ENCODE data around the gene RNF2.
"Not testable (repeated sequence)": the region's sequence is repeated elsewhere in the genome, so short reads cannot be mapped to it uniquely, and the experiment has no call there.

The RNF2 gene

GRCh38 chr1:185046668-185047067, 1.3 kb downstream of the RNF2 start:
- intact Hi-C loops (cut with DNase I): no loop called here
- no peak for DNase-seq

DNA sequence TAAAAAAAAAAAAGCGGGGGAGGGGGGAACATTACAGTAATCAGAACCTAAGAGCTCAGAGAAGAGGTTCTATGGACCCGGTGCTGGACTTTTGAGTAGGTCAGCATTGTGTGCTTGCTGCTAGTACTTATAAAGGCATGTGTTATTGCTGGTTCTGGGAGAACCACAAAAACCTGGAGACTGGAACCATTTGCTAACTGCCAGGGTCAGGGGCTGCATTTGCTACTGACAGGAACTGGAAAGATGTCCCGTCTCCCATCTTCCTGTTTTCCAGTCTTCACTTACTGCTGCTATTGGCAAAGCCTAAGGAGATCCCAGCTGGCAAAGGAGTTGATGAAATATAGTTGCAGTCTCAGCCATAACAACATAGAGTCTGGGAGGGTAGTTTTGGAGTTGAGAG, 4.3 kb downstream of the RNF2 start:
- intact Hi-C loops (cut with DNase I): no loop called here
- DNase-seq: no peak

DNA sequence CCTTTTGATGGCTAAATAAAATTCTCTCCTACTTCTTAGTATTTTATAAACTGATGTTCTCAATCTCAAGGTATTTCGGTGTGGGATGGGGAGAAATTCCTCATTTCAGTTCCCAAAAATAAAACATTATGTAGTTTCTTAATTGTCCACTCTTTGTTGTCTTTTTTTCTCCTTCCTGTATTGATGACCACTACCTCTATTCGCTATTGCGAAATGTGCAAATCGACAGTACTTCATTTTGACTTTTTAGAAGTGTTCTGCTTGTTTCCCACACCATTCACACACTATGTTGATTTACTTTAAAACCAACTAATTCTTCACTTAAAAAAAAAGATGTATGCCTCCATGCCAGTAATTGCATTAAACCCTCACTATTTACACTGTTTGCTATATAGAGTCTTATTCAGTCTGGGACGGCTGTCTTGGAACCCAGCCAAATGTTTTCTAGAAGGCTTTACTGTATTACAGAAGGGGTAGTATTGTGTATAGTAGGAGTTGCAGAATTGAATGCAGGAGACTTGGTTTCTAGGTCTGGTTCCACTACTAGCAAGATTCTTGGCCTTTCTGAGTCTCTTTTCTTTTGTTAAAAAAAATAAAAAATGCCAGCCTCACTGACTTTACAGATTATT, 5.6 kb downstream of the RNF2 start:
- intact Hi-C loops (cut with DNase I): no loop called here

DNA sequence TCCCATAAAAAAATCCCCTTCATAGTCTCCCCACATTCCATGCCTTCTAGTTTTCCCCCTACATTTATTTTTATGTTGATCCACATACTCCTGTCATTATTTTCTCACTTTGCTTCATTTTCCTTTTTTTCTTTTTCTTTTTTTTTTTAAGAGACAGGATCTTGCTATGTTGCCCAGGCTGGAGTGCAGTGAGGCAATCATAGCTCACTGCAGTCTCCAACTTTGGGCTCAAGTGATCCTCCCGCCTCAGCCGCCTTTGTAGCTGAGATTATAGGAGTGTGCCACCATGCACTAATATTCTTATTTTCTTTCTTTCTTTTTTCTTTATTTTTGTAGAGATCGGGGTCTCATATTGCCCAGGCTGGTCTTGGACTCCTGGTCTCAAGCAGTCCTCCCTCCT, 7.8 kb downstream of the RNF2 start:
- intact Hi-C loops (cut with DNase I): no loop called here
- DNase-seq: no peak

More for the DNA sequence above, 5.6 kb downstream of the RNF2 start:
- no peak for DNase-seq

GRCh38 chr1:185054365-185055060, 9.2 kb downstream of the RNF2 start:
- intact Hi-C loops (cut with DNase I): no loop called here
- DNase-seq: peak in 1 of 10 donors; percentile 70

DNA sequence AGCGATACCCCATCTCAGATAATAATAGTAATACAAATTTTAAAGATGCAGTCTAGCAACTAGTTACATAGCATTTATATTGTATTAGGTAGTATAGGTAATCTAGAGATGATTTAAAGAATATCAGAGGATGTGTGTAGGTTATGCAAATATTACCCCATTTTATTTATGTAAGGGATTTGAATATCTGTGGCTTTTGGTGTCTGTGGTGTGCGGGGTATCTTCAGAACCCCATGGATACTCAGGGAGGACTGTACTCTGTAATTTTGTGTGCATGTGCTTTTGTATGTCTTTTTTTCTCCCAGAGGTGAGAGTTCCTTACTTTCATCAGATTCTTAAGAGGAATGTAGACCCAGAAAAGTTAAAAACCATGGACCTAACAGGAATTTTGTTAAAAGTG, 12.8 kb downstream of the RNF2 start:
- DNase-seq: no peak
- intact Hi-C loops (cut with DNase I): no loop called here

DNA sequence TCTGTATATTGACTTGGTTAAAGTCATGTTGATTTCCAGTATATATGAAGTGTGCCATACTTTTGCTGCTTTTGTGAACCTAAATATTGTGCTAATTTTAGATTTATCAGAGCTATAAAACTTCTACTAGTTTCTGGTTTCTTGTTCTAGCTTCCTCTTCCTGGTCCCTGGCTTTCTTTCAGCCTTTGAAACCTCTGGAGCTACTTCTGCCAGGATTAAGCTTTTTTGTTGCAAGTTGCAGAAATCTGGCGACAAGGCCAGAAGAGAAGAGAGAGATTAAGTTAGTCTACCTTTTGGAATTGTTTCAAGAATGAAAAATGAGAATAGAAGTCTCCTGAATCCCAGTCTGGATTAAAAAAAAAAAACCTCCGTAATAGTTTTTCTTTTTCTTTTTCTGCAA, 13.5 kb downstream of the RNF2 start:
- DNase-seq: no peak
- intact Hi-C loops (cut with DNase I): no loop called here

GRCh38 chr1:185059950-185060571, 14.7 kb downstream of the RNF2 start:
- intact Hi-C loops (cut with DNase I): no loop called here
- no peak for DNase-seq

GRCh38 chr1:185062710-185063370, 17.5 kb downstream of the RNF2 start:
- intact Hi-C loops (cut with DNase I): no loop called here
- no peak for DNase-seq

GRCh38 chr1:185063719-185064118, 18.4 kb downstream of the RNF2 start:
- intact Hi-C loops (cut with DNase I): no loop called here
- DNase-seq: no peak

- intact Hi-C loops (cut with DNase I); DNase-seq: not testable (repeated sequence)
Observed at GRCh38 chr1:185065006-185065405, 19.6 kb downstream of the RNF2 start.

GRCh38 chr1:185066181-185066580, 20.8 kb downstream of the RNF2 start:
- intact Hi-C loops (cut with DNase I): no loop called here
- no peak for DNase-seq

DNA sequence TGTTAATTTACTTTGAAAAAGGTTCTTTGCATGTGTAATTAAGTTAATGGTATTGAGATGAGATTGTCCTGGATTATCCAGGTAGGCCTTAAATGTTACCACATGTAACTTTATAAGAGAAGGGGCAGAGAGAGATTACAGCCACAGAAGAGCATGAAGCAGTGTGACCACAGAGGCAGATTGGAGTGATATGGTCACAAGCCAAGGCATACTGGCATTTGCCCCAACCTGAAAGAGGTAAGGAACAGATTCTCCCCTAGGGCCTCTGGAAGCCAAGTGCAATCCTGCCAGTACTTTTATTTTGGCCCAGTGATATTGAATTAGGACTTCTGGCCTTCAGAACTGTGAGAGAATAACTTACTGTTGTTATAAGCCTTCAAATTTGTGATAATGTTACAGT, 23.0 kb downstream of the RNF2 start:
- DNase-seq: no peak
- intact Hi-C loops (cut with DNase I): no loop called here

DNA sequence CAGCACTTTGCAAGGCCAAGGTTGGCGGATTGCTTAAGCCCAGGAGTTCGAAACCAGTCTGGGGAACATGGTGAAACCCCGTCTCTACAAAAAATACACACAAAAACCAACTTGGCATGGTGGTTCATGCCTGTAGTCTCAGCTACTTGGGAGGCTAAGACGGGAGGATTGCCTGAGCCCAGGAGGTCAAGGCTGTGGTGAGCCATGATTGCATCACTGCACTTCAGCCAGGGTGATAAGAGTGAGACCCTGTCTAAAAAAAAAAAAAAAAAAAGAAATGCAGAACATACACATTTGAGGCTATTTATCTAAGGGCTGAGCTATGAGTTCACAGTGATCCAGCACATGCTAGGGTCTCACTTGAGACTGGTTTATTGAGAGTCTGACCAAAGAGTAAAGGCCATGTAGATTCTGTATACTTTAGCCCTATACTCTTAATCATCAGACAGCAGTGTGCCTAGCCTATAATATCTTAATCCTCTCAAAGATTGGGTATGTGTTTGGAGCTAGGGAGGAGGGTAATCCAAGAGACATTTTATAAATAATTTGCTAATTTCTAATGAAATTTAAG, 23.9 kb downstream of the RNF2 start:
- intact Hi-C loops (cut with DNase I): no loop called here
- no peak for DNase-seq

- DNase-seq: no peak
- intact Hi-C loops (cut with DNase I): no loop called here
Observed at GRCh38 chr1:185070051-185070450, 24.7 kb downstream of the RNF2 start.

- no peak for DNase-seq
- intact Hi-C loops (cut with DNase I): no loop called here
Observed at GRCh38 chr1:185073725-185074124, 28.4 kb downstream of the RNF2 start.

DNA sequence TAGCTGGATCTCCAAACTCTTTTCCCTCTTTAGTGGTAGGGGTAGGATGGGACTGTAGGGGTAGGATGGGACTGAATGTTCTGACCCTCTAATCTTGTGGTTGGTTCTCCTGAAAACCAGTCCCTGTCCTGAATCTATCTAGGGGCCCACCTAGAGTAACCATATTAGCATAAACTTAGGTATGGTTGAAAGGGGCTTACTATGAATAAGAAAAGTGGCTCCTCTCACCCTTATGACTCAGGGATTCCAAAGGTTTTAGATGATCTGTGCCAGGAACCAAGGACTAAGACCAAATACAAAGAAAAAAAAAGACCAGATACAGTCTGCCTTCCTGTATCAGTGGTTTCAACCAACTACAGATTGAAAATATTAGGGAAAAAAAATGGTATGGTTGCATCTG, 28.9 kb downstream of the RNF2 start:
- no peak for DNase-seq
- intact Hi-C loops (cut with DNase I): no loop called here

GRCh38 chr1:185075476-185075875, 30.1 kb downstream of the RNF2 start:
- DNase-seq: no peak
- intact Hi-C loops (cut with DNase I): no loop called here

- intact Hi-C loops (cut with DNase I): no loop called here
- no peak for DNase-seq
Observed at GRCh38 chr1:185077374-185077773, 32.0 kb downstream of the RNF2 start.

DNA sequence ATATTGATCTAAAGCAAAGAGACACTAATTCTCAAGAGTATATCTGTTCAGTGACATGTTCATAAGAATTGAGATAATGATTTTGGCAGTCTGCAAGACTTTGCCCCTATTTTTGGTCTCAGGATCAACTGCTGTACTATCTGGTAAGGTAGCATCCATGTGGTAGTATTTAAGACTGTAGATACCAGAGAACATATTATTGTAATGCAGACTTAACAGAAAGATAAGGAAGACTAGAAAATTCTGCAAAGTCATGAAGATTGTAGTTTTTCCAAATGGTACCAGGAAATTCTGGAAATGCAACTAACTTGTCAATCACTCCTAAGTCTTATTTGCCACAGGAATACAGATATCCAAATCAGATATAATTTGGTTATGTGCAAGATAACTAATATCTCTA, 35.1 kb downstream of the RNF2 start:
- intact Hi-C loops (cut with DNase I): no loop called here
- DNase-seq: no peak

DNA sequence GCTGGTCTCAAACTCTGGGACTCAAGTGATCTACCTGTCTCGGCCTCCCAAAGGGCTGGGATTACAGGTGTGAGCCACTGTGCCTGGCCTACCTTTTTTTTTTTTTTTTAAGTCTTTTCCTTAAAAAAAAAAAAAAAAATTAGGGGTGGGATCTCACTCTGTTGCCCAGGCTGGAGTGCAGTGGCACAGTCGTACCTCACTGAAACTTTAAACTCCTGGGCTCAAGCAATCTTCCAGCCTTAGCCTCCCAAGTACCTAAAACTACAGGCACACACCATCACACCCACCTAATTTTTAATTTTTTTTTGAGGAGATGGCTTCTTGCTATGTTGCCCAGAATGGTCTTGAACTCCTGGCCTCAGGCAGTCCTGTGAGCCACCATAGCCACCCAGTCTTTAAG, 38.5 kb downstream of the RNF2 start:
- intact Hi-C loops (cut with DNase I): no loop called here
- no peak for DNase-seq
